HuH-7 (cell line): ENCODE data around the gene MLYCD.

Experiments
- DNase-seq: peaks from one replicate; pipeline ENCODE4 v3.0.0; 2011; ENCODE audit warnings: low spot score

MLYCD gene

GRCh38 chr16:83925957-83926725, 27.2 kb downstream of the MLYCD start:
- DNase-seq, result no peak

DNA sequence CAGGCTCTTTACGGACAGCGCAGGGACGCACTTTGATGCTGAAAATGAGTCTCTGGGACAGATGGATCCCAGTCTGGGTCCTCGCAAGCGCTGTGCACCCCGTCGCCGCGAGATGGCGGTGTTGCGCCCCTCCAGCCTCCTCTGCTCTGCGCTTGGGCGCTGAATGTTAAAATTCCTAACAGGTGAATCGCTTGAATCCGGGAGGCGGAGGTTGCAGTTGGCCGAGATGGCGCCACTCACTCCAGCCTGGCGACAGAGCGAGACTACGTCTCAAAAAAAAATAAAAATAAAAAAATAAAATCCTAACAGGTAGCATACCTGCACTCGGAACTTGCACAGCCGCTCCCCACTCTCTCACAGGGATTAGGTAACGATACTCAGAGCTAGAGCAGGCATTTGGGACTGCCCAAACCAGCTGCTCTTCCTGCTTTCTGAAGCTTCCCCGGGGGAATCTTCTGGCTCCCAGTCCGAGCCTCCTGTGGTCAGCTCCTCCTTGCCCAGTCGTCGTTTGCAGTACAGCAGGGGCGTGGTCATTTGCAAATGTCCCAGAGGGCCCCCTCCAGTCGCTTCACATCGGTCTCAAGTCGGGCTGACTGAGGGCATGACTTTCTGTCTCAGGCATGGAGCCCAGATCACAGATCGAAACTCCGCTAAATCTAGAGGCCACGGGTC, 27.9 kb downstream of the MLYCD start:
- peak; percentile 95 for DNase-seq

- peak; percentile 85 for DNase-seq
These were observed 29.6 kb downstream of the MLYCD start for GRCh38 chr16:83928341-83929055.

DNA sequence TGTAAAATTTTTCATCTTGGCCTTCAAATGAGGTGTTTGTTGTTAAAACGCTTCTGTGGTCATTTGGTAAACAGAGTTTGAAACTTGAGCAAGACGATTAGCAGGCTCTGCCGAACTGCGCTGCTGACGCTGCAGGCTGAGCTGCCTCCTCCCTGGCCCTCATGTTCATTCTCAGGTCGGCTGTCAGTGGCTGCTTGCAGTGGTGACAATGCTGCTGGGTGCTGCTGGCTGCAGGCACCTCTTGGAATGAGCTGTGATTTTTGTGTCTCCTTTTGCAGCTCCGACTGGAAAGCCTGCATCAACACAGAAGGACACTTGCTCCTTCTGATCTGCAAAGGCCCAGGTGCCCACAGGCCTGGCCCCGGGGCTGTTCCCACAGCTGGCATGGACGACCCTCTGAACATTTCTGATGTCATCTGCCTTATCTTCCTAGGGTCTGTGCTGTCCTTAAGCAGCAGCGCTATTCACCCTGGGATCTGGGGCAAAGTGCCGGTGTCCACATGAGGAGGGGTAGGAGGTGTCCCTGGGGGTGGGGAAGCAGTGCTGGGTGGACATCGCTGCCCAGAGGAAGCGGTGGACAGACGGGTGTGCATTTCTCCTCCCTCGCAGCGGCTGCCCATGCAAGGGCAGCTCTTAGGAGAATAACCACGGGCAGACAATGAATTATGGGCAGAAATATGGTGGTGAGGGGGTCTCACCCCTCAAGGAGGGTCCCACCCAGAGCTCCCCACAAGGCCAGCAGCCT, 31.1 kb downstream of the MLYCD start:
- DNase-seq, result no peak

- DNase-seq, result no peak
These were observed 32.0 kb downstream of the MLYCD start for GRCh38 chr16:83930730-83931500.

DNA sequence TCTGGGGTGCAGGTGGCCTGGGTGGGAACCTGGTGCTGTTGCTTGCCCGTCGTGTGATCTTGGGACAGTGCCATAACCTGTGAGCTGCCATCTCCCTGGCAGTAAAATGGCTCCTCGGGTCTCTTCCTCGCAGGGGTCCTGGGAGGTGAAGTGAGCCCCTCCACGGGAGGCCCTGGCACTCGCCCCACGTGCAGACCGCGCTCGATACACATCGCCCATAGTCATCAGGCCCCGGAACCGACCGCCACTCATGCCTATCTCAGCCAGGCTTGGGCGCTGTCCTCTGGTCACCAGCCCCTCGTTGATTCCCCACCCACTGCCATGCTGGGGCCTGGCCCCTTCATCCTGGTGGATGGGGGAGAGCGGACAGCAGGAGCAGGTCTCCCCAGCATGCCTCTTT, 32.6 kb downstream of the MLYCD start:
- DNase-seq, result no peak

DNA sequence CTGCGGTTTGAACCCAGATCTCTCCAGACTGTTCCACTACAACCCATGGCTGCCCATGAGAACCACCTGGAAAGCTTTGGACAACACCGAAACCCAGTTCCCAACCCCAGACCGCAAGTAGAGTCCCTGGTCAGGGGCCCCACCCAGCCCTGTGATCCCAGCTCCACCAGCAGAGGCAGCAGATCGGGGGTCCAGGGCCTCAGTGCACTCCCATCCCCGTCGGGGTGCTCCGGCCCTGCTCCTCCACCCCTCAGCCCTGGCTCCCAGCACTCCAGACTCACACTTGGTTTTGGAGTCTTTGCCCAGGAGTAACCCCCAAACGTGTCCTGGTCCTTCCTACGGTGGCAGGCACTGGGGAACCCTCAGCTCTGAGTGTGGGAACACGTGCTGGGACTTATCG, 33.4 kb downstream of the MLYCD start:
- no peak for DNase-seq

GRCh38 chr16:83932955-83933673, 34.2 kb downstream of the MLYCD start:
- no peak for DNase-seq

DNA sequence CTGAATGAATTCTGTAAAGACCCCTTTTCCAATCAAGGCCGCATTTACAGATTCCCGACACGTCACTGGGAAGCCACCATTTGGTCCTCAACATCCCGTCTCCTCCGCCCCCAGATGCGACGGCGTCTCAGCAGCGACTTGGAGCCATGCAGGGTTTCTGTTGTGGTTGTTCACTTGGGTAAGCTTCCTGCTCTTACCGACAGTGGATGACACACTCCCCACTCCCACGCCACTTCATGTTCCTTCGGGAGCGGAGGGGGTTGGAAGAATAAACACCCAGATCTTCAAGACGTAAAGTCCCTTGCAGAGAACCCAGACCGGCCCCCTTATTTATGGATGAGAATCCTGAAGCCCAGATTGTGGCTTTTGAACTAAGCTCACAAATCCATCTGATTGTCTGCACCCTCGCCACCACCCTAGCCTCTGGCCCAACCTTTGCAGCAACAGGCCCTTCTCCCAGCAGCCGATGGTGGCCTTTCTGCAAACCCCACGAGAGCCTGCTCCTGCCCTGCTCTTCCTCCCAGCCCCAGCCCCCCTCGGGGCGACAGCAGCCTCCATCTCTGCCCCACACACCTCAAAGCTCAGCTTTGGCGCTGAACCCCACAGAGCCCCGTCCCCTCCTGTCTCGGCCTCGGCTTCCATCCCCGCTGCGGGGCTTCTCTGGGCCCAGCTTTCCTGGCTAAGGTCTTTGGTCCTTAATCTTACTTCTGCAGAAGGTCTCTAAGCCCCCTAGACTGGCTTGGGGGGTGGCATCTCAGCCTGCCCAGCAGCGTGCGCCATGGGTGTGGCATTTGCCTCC, 35.2 kb downstream of the MLYCD start:
- no peak for DNase-seq

DNA sequence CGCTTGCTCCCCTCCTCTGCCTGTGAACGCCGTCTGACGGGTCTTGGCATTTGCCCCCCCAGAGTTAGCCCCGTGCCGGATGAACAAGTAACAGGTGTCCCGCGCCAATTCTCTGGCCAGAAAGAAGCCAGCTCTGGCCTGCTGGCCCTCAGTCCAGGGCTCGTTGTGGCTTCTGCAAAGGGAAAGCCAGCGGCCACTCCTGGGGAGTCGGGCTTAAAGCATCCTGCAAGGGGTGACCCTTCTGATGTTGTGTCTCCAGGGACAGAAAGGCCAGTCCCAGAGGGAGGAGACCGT, 35.7 kb downstream of the MLYCD start:
- DNase-seq, result no peak

DNA sequence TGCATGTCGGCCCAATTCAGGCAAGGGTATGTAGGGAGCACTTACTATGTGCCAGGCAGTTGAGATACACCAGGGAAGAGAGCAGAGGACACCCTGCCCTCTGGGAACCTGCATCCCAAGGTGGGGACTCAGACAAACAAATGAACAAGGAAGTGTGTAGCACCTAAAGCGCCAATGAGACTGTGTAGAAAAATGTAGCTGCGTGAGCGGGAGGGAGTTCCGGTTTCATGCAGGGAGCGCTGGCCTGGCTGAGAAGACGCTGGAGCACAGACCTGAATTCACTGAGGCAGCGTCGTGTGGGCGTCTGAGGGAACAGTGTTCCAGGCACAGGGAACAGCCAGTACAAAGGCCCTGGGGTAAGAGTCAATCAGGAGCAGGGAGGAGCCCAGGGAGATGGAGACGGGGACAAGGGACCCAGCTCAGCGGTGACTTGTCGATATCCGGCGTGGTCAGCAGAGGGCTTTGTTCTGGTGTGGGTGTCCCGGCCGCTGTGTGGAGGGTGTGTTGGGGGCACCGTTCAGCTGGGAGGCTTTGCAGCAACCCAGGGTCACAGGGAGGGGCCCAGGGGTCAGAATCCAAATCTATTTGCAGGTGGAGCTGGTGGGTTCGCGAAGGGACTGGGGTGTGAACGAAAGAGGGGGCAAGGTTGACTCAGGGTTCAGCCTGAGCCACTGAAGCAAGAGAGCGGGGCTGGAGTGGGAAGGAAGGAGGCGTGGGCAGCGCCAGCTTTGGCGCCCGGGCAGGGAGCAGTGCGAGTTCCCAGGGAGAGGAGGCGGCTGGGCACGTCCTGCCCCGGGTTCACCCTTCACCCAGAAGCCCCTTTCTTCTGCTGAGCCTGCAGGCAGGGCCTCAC, 36.3 kb downstream of the MLYCD start:
- no peak for DNase-seq

DNA sequence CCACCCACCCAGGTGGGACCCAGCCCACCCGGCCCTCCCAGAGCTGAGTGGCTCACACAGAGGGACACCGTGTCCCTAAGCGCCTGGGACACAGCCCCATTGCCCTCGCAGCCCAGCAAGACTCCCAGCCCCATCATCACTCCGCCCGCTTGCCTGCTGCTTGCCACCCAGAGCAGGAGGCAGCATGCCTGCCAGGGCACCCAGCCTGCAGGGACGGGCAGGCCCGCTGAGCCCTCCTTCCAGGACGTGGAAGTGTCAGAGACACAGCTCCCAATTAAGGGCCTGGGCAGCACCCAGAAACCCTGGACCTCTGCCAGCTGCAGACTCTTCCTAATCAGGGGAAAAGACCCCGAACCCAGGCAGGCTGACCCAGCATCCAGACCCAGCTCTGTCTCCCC, 36.9 kb downstream of the MLYCD start:
- DNase-seq, result no peak

GRCh38 chr16:83936581-83937165, 37.8 kb downstream of the MLYCD start:
- no peak for DNase-seq

GRCh38 chr16:83937267-83937666, 38.4 kb downstream of the MLYCD start:
- DNase-seq, result no peak

DNA sequence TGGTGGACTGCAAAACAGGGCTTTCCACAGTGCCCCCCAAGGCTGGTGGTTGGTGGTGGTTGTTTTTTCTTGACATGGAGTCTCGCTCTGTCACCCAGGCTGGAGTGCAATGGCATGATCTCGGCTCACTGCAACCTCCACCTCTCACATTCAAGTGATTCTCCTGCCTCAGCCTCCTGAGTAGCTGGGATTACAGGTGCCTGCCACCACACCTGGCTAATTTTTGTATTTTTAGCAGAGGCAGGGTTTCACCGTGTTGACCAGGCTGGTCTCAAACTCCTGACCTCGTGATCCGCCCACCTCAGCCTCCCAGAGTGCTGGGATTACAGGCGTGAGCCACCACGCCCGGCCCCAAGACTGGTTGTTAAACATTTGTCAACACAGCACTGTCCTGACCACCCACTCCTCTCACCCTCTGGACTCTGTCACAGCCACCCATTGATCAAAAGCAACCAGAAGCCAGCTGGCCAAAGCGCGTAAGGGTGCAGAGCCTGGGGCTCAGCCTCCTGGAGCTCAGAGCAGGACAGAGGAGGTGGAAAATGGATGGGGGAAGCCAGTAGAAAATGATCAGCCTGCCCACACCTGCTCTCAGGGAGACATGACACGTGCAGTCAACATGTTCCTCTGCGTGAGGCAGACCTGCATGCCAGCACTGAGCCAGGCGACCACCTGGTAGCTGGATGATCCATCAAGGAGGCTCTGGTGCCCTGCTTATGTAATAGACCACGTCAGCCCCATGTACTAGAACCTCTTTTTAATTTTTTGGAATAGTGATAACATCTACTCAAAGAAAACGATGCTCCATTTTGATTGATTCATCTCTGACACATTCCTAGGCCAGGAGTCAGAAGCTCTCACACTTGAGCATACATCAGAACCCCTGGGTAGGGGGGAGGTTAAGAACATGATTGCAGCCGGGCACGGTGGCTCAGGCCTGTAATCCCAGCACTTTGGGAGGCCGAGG, 39.3 kb downstream of the MLYCD start:
- DNase-seq, result no peak

- DNase-seq, result no peak
These were observed 40.4 kb downstream of the MLYCD start for GRCh38 chr16:83939266-83939855.

- no peak for DNase-seq
These were observed 41.2 kb downstream of the MLYCD start for GRCh38 chr16:83940119-83940518.
